SIG-M5 (cell line): ENCODE measurements around the gene ACLY.
"Not testable (repeated sequence)": the region's sequence is repeated elsewhere in the genome, so short reads cannot be mapped to it uniquely, and the experiment has no call there.

Experiments used
- DNase-seq: peaks from one replicate; lab custom pipeline; 2025; lab: John Stamatoyannopoulos, UW

Gene ACLY

DNA sequence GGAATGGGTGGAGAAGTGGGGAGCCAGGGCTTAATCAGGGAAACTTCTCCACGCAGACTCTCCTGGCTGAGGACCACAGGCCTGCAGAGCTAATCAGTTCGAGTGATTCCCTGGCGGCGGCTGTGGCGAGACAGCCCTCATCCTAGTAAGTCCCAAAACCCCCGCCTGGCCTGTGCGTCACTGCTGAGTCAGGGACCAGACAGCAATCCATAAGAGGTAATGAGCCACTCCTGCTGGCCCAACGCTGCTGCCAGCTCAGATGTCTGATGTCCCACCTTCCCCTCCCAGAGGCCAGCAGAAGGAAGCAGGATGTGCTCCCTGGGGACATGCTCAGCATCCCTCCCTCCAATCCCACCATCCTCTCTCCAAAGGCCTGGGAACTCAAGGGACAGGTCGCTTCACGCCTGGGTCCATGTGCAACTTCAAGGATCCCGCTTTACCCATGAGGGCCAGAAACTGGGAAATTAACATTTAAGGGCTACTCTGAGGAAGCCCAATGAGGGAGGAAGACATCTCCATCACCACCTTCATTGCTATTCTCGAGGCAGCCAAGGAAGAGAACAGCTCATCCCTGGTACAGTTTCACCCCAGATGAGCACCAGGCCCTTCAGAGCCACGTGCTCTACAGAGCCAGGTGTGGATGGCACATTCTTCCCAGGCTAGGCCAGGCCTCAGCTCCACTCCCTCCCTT is 7.9 kb downstream of the ACLY start:
- no peak for DNase-seq

DNA sequence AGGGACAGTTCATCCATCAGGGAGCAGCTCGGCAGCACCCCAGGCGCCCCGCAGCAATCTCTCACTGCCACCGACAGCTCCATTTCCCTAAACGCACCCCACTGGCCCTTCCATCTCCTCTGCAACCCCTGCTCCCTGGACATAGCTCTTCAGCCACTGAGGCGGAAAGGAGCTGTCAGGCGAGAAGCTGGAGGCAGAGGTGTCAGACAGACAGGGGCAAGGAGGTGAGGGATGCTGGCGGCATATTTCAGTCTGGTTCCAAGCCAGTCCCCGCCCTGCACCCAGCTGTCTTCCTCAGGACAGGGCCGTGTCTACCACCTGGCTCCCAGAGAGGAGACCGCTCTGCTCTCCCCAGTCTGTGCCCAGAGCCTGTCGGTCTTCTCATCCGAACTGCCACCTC is 9.7 kb downstream of the ACLY start:
- DNase-seq: no peak

DNA sequence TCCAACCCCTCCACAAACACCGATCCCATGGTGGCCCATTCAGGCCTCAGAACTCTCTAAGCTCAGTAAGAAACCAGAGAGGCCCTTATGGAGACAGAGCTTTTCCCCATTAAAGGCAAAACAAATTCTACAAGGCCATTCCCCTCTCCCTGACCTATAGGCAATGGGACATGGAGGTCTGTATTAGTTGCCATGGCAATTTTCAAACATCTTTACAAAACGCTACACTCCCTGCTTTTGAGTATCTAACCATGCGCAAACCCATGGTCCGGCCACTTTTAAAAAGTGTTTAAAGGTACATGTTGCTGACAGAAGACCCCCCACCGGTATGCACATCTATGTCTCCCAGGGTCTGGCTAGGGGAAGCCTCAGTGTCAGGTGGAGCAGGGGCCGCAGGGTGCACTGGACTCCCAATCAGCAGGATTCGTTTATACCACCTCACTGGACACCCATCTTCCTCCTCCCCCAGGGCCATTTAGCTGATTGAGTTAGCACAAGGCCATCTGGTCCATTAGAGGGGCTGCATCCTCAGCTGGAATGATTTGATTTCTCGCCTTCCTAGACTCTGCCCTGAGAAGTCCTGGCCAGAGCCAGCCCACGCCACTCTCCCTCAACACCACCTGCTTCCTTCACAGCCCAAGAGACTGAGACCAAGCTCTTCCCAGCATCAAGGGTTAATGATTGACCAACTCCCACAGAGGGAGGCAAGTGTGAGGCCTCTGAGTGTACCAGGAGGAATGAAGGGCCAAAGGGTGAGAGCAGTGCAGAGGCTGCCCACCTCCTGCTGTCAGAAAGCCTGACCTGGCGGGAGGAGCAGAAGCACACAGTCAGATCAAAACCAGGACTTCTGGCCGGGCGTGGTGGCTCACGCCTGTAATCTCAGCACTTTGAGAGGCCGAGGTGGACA is 10.9 kb downstream of the ACLY start:
- no peak for DNase-seq

- no peak for DNase-seq
Measured at GRCh38 chr17:41907185-41907556, 11.6 kb downstream of the ACLY start.

DNA sequence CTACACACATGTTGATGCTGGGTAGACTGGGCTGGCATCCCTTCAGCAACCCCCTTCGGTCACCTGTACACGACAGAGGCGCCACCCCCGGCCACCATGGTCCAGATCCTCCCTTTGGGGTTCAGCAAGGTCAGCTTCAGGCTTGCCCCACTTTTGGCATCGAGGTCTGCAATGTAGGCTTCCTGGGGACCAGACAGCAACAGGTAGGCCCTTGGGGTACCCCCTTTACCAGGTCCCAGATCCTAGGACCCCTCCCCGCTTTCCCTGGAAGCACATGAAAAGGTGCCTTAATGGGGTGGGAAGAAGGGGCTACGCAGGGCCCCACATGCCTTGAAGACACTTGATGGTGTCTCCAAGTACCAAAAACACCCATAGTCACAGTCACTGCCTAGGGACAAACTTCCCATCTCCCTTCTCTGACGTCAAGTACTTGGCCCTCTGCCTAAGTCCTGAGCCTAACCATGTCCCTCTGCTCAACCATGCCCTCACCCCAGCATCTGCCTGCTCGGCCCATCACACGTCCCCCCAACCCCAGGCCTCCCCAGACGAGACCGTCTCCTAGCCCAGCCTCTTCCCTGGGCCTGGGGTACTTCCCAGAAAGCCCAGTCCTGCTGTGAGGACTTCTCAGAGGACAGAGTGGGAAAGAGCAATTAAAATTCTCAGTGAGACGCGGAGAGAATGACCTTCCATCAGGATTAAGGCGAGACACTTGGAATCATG is 12.1 kb downstream of the ACLY start:
- no peak for DNase-seq

DNA sequence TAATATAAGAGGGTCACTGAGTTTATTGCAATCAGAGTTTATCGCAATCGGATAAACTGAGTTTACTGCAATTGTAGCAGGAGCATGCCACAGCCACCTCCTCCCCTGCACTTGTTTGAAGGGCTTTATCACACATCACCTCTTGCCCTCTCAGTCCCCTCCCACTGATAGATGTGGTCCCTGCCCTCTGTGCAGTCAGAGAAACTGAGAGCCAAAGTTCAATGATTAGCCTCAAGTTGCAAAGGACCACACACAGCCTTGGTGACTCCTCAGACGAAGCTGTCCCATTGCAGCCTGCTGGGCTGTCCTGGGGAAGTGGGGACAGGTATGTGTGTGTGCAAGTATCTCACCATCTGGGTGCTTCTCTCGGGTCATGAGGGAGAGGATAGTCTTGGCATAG is 13.6 kb downstream of the ACLY start:
- no peak for DNase-seq

DNA sequence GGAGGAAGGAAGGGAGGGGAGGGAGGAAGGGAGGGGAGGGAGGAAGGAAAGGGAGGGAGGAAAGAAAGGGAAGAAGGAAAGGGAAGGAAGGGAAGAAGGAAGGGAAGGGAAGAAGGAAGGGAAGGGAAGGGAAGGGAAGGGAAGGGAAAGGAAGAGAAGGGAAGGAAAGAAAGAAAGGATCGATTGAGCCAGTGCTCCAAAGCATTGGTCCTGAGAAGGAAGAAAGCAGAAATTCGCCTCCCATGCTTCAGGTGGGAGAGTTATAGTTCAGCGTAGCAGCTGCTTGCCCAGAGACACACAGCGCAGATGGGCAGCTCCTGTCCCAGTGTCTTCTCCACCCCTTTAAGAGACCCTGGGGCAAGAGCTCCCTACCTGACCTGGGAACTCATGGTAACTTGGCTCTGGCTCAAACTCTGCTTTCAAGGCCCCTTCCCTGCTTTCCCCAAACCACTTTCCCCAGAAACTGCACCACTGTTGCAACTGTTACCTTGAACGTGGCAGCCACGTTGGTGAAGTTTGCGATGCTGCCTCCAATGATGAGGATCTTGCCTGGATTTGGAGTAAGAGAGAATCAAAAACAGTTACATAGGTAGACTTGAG is 14.4 kb downstream of the ACLY start:
- DNase-seq: no peak

- DNase-seq: no peak
Measured at GRCh38 chr17:41901646-41902045, 17.1 kb downstream of the ACLY start.

GRCh38 chr17:41896726-41897125 is 22.0 kb downstream of the ACLY start:
- no peak for DNase-seq

DNA sequence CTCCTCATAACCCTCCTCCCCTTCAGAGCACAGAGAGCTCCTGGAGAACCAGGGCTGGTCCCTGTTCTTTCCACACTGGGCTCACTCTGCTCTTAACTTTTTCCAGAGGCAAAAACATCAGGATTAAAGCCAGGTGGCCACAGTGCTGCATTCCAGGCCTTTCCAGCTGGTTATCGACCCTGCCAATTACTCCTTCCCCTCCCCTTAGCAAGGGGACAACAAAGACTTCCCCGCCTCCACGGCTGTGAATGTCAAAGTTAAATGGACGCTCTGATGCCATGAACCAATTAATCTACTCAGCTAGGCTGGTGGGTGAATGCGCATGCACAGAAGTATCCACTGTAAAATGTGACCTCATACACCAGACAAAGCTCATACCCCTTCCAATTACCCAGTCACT is 23.1 kb downstream of the ACLY start:
- DNase-seq: no peak

- DNase-seq: no peak
Measured at GRCh38 chr17:41894791-41895331, 23.9 kb downstream of the ACLY start.

- DNase-seq: no peak
Measured at GRCh38 chr17:41893384-41893783, 25.4 kb downstream of the ACLY start.

DNA sequence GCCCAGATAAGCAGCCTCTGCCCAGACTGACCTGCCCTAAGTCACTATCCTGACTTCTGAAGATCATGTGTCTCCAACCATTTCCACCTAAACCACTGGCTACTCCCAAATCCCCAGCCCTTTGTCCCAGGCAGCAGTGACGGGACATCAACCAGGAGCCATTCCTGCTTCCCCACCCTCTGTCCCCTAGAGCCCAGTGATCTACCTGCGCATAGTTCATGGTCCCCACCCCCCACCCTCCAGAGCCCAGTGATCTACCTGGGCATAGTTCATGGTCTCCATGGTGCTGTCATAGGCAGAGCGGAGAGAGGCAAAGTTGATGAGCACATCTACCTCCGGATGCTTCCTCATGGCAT is 26.8 kb downstream of the ACLY start:
- DNase-seq: no peak

DNA sequence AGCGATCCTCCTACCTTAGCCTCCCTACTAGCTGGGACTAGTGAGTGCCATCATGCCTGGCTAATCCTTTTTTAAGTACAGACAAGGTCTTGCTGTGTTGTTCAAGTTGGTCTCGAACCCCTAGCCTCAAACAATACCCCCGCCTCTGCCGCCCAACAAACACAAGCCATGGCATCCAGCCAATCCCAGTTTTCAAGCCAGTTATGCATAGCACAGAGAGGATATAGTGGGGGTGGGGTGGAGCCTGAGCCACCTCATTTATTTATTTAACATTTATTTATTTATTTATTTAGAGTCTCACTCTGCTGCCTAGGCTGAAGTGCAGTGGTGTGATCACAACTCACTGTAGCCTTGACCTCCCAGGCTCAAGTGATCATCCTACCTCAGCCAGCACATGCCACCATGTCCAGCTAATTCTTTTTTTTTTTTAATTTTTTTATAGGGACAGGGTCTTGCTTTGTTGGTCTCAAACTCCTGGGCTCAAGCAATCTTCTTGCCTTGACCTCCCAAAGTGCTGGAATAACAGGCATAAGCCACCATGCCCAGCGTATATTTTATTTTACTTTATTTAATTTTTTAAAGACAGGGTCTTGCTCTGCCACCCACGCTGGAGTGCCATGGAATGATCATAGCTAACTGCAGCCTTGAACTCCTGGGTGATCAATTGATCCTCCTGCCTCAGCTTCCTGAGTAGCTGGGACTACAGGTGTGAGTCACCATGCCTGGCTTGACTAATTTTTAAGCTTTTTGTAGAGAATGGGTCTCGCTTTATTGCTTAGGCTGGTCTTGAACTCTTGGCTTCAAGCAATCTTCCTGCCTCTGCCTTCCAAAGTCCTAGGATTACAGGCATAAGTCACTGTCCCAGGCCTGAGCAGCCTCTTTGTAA is 27.4 kb downstream of the ACLY start:
- DNase-seq: no peak

GRCh38 chr17:41888332-41888965 is 30.3 kb downstream of the ACLY start:
- no peak for DNase-seq

GRCh38 chr17:41885733-41886132 is 33.0 kb downstream of the ACLY start:
- DNase-seq: no peak

DNA sequence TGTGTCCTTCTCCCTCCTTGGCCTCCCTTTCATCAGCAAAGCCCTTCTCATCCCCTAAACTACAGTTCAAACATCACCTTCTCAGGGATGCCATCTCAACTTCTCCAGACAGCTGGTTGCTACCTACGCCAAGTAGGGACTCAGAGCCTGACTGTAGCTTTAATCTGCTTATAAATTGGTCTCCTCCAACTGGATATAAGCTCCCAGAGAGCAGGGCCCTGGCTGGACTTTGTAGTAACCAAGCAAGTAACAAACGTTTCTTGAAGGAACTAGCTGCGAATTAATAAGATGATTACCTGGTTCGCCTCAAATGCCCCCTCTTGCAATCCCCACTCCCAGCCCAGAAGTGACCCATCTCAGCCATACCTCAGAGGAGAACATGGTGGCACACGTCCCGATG is 36.0 kb downstream of the ACLY start:
- DNase-seq: no peak

GRCh38 chr17:41880130-41880529 is 38.6 kb downstream of the ACLY start:
- DNase-seq: no peak

DNA sequence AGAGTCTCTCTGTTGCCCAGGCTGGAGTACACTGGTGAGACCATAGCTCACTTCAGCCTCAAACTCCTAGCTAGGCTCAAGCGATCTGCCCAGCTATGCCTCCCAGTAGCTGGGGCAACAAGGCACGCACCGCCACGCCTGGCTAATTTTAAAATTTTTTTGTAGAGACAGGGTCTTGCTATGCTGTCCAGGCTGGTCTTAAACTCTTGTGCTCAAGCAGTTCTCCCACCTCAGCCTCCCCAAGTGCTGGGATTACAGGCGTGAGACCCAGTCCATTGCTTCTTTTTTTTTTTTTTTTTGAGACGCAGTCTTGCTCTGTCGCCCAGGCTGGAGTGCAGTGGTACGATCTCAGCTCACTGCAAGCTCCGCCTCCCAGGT is 44.5 kb downstream of the ACLY start:
- DNase-seq: not testable (repeated sequence)

DNA sequence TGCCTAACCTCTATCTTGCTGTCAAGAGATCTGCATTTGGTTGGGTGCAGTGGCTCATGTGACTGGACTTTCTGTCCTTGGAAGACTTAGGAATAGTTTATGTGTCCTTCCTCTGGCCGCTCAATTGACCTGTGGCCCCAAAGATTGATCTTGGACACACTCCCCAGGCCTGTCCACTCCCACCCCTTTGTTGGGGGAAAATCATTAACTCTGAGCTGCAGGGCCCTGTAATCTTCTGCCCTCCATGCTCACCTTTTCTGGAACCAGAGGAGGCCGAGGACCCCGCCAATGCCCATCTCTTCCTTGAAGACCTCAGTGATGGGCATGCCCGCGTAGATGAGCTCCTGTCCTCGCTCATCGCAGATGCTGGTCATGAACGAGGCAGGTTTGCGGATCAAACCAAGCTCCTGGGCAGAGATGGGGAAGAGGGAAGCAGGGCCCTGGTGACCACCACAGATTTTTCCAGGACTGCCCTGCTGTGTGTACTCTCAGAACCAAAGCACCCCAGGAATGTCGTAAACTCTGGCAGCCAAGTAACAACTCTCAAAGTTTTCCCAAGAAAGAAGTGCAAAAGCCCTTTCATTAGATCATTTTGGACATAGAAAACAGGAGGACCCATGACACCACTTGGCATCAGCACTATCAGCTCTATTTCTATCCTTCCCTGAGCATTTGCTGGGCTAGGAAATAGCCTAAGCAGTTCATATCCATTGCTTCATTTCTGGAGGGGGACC is 45.0 kb downstream of the ACLY start:
- no peak for DNase-seq
